ENCODE results near the gene CPNE5. TPM values are rescaled to one million over a fixed set of nuclear protein-coding genes. Genes with fewer than 3 reads are reported as not detected.
"Not testable (repeated sequence)": the region's sequence is repeated elsewhere in the genome, so short reads cannot be mapped to it uniquely, and the experiment has no call there.

Gene CPNE5
- total RNA-seq, 2 experiments from 2014 or later, result 1.5 to 1.8 TPM

- no peak for DNase-seq
Measured at GRCh38 chr6:36818756-36819155, 20.5 kb downstream of the CPNE5 start.

DNA sequence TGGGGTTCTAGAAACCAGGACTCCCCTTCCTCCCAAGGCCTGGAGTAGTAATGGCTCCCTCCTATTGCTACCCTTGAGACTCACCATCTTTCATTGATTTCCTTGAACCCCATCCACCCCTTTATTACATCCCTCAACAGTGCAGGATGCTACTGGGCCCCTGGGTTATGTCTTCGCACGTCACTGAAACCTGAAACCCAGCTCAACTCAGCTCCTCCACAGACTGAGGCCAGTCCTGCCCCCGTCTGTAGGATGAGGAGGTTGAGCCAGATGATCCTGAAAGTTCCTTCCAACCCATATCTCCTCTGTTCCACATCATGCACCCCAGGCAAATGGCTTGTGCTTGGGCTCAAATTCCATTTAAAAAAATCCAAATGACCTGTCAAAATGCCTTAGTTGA lies 21.4 kb downstream of the CPNE5 start:
- POLR2A ChIA-PET, result no interaction called here
- Mint-ChIP-seq H3K4me1 (ENCODE audit: low read depth) (no peaks in the 10 kb centered on the region), H3K9me3 (no peaks in the 10 kb centered on the region), H3K36me3 (no peaks in the 10 kb centered on the region), H3K4me3 (no peak overlapping the region), H3K27ac (no peak overlapping the region), H3K27me3 (no peaks in the 10 kb centered on the region)
- DNase-seq, result no peak
- intact Hi-C loops (cut with micrococcal nuclease), result no loop called here
- CTCF ChIA-PET, result no interaction called here

More at GRCh38 chr6:36818756-36819155, 20.5 kb downstream of the CPNE5 start:
- Mint-ChIP-seq H3K4me3 (no peak overlapping the region), H3K4me1 (ENCODE audit: low read depth) (no peaks in the 10 kb centered on the region), H3K27me3 (no peaks in the 10 kb centered on the region), H3K9me3 (no peaks in the 10 kb centered on the region), H3K36me3 (no peaks in the 10 kb centered on the region), H3K27ac (no peak overlapping the region)
- ChIA-PET POLR2A (no interaction called here), CTCF (no interaction called here)
- intact Hi-C loops (cut with micrococcal nuclease), result no loop called here

GRCh38 chr6:36817176-36817817 lies 21.9 kb downstream of the CPNE5 start:
- no peaks in the 10 kb centered on the region for H3K9me3 Mint-ChIP-seq
- DNase-seq, result no peak
- H3K36me3 Mint-ChIP-seq, result no peaks in the 10 kb centered on the region

DNA sequence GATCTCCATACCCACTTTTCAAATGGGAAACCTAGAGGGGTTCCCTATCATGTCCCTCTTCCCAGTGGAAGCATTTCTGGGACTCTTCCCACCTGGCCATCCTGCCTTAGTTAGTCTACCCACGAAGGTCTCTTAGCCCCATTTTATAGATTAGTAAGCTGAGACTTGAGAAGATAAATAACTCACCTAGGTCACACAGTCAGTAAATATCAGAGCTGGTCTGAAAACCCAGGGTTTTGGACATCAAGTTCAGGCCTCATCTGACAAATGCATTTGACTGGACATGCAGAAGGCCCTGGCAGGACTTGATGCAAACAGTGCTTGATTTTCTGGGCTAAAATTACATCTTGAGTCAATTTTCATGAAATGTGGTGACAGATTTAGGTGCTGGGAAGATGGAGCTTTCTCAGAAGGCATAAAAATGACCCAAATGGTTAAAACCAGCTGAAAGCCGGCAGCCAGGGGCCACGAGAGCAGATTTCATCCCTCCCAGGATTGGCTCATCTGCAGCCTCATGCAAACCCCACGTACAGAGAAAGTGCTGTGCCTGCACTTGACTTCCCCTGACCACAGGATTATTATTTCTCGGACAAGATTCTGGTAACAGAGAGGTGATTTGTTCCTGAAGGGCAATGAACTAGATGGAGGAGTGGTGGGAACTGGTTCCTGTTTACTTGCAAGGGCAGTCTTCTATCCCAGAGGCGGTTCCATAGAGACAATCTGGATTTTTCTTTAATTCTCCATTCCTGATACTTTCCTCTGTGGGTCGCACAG lies 23.1 kb downstream of the CPNE5 start:
- DNase-seq, result no peak
- no peak overlapping the region for H3K4me3 Mint-ChIP-seq
- H3K36me3 Mint-ChIP-seq, result no peaks in the 10 kb centered on the region
- intact Hi-C loops (cut with micrococcal nuclease), result no loop called here
- H3K27me3 Mint-ChIP-seq, result no peaks in the 10 kb centered on the region
- CTCF ChIA-PET, result interaction anchor here (1.0 to 1.8 kb wide), 4 partner anchors 33 to 202 kb away, joined by 3 to 4 read pairs (median 4); no protein-coding TSS in a partner anchor
- POLR2A ChIA-PET, result no interaction called here
- no peaks in the 10 kb centered on the region for H3K9me3 Mint-ChIP-seq
- H3K27ac Mint-ChIP-seq, result no peak overlapping the region
- no peaks in the 10 kb centered on the region for H3K4me1 Mint-ChIP-seq (ENCODE audit: low read depth)

More at GRCh38 chr6:36817176-36817817, 21.9 kb downstream of the CPNE5 start:
- Mint-ChIP-seq H3K27me3 (no peaks in the 10 kb centered on the region), H3K27ac (no peak overlapping the region), H3K4me1 (ENCODE audit: low read depth) (no peaks in the 10 kb centered on the region), H3K4me3 (no peak overlapping the region)
- ChIA-PET POLR2A (no interaction called here), CTCF (interaction anchor here (1.0 to 1.1 kb wide), 2 partner anchors 34 kb away, joined by 3 to 4 read pairs; no protein-coding TSS in a partner anchor)
- intact Hi-C loops (cut with micrococcal nuclease), result no loop called here

DNA sequence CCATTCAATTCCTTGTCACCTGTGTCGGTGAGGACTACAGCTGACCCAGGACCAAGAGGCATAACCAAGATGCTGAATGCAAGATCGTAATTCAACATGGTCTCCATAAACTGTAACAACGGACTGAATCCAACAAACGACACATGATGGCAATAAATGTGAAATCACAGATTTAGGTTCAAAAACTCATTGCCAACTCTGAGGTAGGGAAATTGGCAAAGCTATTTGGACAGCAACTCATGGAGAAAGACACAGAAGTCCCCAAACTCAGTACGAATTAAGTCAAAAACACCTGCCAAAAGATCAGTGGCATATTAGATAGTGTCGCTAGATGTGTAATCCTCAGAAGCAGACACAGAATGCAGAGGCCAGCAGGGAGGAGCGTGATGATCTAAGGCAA lies 25.0 kb downstream of the CPNE5 start:
- H3K9me3 Mint-ChIP-seq, result no peaks in the 10 kb centered on the region
- H3K4me1 Mint-ChIP-seq (ENCODE audit: low read depth), result no peaks in the 10 kb centered on the region
- no peak overlapping the region for H3K27ac Mint-ChIP-seq
- POLR2A ChIA-PET, result no interaction called here
- H3K36me3 Mint-ChIP-seq, result no peaks in the 10 kb centered on the region
- H3K27me3 Mint-ChIP-seq, result no peaks in the 10 kb centered on the region
- CTCF ChIA-PET, result interaction anchor here (1.8 kb wide), 1 partner anchor 37 kb away, joined by 4 read pairs; no protein-coding TSS in a partner anchor
- no peak for DNase-seq
- intact Hi-C loops (cut with micrococcal nuclease), result no loop called here
- H3K4me3 Mint-ChIP-seq, result no peak overlapping the region

- no peak overlapping the region for H3K4me3 Mint-ChIP-seq
- CTCF ChIA-PET, result no interaction called here
Measured at GRCh38 chr6:36813526-36813925, 25.7 kb downstream of the CPNE5 start.

DNA sequence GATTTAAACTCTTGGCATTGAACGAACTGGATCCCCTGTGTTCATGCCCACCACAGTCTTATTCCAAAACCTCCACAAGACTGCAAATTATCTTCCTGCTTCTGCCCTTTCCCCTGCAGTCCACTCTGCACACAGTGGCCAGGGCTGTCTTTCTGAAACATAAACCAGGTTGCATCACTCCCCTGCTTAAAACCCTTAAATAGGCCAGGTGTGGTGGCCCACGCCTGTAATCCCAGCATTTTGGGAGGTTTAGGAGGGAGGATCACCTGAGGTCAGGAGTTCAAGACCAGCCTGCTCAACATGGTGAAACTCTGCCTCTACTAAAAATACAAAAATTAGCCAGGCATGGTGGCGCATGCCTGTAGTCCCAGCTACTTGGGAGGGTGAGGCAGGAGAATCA lies 26.2 kb downstream of the CPNE5 start:
- CTCF ChIA-PET; H3K36me3 Mint-ChIP-seq; intact Hi-C loops (cut with micrococcal nuclease); H3K4me1 Mint-ChIP-seq (ENCODE audit: low read depth); H3K27ac Mint-ChIP-seq; H3K9me3 Mint-ChIP-seq; H3K27me3 Mint-ChIP-seq; POLR2A ChIA-PET; H3K4me3 Mint-ChIP-seq; DNase-seq: not testable (repeated sequence)

More at GRCh38 chr6:36813526-36813925, 25.7 kb downstream of the CPNE5 start:
- H3K27me3 Mint-ChIP-seq, result no peaks in the 10 kb centered on the region
- H3K4me1 Mint-ChIP-seq (ENCODE audit: low read depth), result no peaks in the 10 kb centered on the region
- POLR2A ChIA-PET, result no interaction called here
- H3K36me3 Mint-ChIP-seq, result no peaks in the 10 kb centered on the region
- no peak overlapping the region for H3K27ac Mint-ChIP-seq
- intact Hi-C loops (cut with micrococcal nuclease), result no loop called here
- no peaks in the 10 kb centered on the region for H3K9me3 Mint-ChIP-seq
- DNase-seq, result no peak

GRCh38 chr6:36809941-36810803 lies 29.1 kb downstream of the CPNE5 start:
- Mint-ChIP-seq H3K27me3 (no peaks in the 10 kb centered on the region), H3K9me3 (no peaks in the 10 kb centered on the region), H3K36me3 (no peaks in the 10 kb centered on the region), H3K4me1 (ENCODE audit: low read depth) (no peaks in the 10 kb centered on the region), H3K4me3 (no peak overlapping the region), H3K27ac (no peak overlapping the region)
- CTCF ChIA-PET, result interaction anchor here (1.8 kb wide), 1 partner anchor 41 kb away, joined by 4 read pairs; no protein-coding TSS in a partner anchor
- POLR2A ChIA-PET, result interaction anchor here (0.6 kb wide), 2 partner anchors 31 to 51 kb away, joined by 3 read pairs; no protein-coding TSS in a partner anchor
- intact Hi-C loops (cut with micrococcal nuclease), result no loop called here
- DNase-seq, result no peak

DNA sequence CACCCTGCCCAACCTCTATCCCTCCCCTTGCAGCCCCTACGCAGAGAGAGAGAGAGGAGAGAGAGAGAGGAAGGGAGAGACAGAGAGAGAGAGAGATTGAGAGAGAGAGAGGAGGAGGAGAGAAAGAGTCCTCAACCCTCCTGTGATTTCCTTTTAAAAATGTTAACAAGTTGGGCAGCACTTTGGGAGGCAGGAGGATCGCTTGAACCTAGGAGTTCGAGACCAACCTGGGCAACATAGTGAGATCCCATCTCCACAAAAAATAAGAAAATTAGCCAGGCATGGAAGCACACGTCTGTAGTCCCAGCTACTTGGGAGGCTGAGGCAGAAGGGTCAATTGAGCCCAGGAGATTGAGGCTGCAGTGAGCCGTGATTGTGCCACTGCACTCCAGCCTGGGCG lies 30.1 kb downstream of the CPNE5 start:
- POLR2A ChIA-PET, result interaction anchor here (0.6 kb wide), 1 partner anchor 30 kb away, joined by 3 read pairs; no protein-coding TSS in a partner anchor

DNA sequence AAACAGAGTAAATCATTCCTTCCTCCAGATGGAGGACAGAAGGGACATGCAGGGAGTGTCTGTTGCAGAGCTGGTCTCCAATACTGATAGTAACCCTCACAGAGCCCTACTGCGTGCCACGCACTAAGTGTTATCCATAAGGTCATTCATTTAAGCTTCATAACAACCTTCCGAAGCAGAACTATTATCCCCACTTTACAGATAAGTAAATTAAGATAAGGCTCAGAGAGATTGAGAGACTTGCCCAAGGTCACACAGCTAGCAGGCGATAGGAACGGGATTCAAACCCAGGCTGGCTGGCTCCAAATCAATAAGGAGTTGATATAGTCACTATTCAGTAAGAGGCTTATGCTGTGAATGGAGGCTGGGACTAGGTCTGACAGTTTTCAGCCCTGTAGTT lies 30.6 kb downstream of the CPNE5 start:
- no peaks in the 10 kb centered on the region for H3K4me1 Mint-ChIP-seq (ENCODE audit: low read depth)

More for the DNA sequence above, 30.1 kb downstream of the CPNE5 start:
- DNase-seq, result no peak
- no peak overlapping the region for H3K4me3 Mint-ChIP-seq
- no peaks in the 10 kb centered on the region for H3K36me3 Mint-ChIP-seq
- no peaks in the 10 kb centered on the region for H3K9me3 Mint-ChIP-seq
- H3K4me1 Mint-ChIP-seq (ENCODE audit: low read depth), result no peaks in the 10 kb centered on the region
- no peak overlapping the region for H3K27ac Mint-ChIP-seq
- CTCF ChIA-PET, result no interaction called here
- H3K27me3 Mint-ChIP-seq, result peaks cover 1% of the 10 kb centered on the region
- intact Hi-C loops (cut with micrococcal nuclease), result no loop called here

DNA sequence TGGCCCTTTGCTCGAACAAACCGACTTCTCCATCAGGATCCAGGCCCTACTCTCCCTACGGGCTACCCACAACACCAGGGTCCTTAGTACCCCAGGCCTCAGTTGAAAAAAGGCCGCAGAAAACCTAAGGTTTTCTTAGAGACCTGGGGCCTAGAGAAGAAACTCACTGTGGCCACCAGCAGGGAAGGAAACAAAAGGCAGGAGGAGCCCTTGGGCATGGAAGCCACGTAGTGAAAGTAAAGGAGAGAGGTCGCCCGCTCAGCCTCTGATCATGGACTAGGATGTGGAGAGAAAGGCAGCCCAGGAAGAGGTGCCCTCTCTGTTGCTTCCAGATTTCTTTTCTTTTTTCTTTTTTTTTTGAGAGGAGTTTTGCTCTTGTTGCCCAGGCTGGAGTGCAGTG lies 31.5 kb downstream of the CPNE5 start:
- ChIA-PET CTCF (no interaction called here), POLR2A (no interaction called here)
- Mint-ChIP-seq H3K9me3 (no peaks in the 10 kb centered on the region), H3K27ac (no peak overlapping the region), H3K36me3 (no peaks in the 10 kb centered on the region), H3K27me3 (peaks cover 1% of the 10 kb centered on the region), H3K4me1 (ENCODE audit: low read depth) (no peaks in the 10 kb centered on the region), H3K4me3 (no peak overlapping the region)
- intact Hi-C loops (cut with micrococcal nuclease), result no loop called here
- DNase-seq, result no peak

More for the DNA sequence above, 30.6 kb downstream of the CPNE5 start:
- Mint-ChIP-seq H3K27ac (no peak overlapping the region), H3K36me3 (no peaks in the 10 kb centered on the region), H3K4me3 (no peak overlapping the region), H3K27me3 (peaks cover 1% of the 10 kb centered on the region), H3K9me3 (no peaks in the 10 kb centered on the region)
- intact Hi-C loops (cut with micrococcal nuclease), result no loop called here
- ChIA-PET CTCF (no interaction called here), POLR2A (no interaction called here)
- DNase-seq, result no peak

DNA sequence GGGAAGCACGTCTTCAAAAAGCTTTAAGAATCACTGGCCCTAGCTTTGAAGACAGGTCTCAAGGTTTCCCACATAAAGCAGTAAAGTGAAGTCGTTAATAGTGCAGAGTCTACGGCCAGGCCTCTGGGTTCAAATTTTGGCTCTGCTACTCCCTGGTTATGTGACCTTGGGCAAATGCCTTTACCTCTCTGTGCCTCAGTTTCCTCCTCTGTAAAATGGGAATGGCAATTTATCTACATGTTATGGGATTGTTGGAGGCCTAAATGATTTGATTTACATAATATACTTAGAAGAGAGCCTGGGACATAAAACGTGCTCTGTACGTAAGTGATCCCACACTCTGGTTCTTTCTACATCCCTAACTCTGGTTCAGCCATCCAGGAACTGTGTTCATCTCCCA lies 32.1 kb downstream of the CPNE5 start:
- no peaks in the 10 kb centered on the region for H3K9me3 Mint-ChIP-seq
- ChIA-PET POLR2A (no interaction called here), CTCF (interaction anchor here (1.4 to 1.5 kb wide), 2 partner anchors 24 to 121 kb away, joined by 3 to 6 read pairs; no protein-coding TSS in a partner anchor)
- H3K27me3 Mint-ChIP-seq, result peaks cover 1% of the 10 kb centered on the region
- no peak for DNase-seq
- no peak overlapping the region for H3K27ac Mint-ChIP-seq
- intact Hi-C loops (cut with micrococcal nuclease), result no loop called here
- H3K4me1 Mint-ChIP-seq (ENCODE audit: low read depth), result no peaks in the 10 kb centered on the region
- no peaks in the 10 kb centered on the region for H3K36me3 Mint-ChIP-seq
- no peak overlapping the region for H3K4me3 Mint-ChIP-seq

Measured in activated CD4-positive, alpha-beta memory T cell treated with anti-CD3 and anti-CD28 coated beads for 36 hours (primary cell).